LNCAP (cell line): ENCODE data around the gene CMYA5.

ENCODE experiments used
- TF ChIP-seq, protein P1 (sequence below): fragments of 450-650 bp; IDR thresholded peaks from 2 replicates; pipeline ENCODE4 v1.5.1; 2017; ENCODE audit warnings: mild to moderate bottlenecking

Gene CMYA5

DNA sequence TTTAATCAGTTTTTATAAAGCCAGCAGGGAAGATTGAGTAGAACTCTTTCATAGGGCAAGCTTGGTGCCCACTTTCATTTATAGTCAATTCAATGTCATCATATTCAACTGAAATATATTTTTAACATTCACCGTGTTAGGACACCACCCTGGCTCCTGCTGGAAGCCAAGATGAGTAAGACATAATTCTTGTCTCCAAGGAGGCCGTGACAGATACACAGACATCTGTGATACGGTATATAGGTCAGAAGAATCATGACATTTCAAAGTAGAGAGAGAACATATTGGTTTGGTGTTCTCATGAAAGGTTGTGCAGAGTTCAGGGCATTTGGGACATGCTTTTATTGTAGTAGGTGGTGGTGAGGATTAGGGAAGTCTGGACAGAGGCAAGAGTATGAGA is 120.1 kb downstream of the CMYA5 start:
- TF ChIP-seq, protein P1, sequence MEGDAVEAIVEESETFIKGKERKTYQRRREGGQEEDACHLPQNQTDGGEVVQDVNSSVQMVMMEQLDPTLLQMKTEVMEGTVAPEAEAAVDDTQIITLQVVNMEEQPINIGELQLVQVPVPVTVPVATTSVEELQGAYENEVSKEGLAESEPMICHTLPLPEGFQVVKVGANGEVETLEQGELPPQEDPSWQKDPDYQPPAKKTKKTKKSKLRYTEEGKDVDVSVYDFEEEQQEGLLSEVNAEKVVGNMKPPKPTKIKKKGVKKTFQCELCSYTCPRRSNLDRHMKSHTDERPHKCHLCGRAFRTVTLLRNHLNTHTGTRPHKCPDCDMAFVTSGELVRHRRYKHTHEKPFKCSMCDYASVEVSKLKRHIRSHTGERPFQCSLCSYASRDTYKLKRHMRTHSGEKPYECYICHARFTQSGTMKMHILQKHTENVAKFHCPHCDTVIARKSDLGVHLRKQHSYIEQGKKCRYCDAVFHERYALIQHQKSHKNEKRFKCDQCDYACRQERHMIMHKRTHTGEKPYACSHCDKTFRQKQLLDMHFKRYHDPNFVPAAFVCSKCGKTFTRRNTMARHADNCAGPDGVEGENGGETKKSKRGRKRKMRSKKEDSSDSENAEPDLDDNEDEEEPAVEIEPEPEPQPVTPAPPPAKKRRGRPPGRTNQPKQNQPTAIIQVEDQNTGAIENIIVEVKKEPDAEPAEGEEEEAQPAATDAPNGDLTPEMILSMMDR: no peak

DNA sequence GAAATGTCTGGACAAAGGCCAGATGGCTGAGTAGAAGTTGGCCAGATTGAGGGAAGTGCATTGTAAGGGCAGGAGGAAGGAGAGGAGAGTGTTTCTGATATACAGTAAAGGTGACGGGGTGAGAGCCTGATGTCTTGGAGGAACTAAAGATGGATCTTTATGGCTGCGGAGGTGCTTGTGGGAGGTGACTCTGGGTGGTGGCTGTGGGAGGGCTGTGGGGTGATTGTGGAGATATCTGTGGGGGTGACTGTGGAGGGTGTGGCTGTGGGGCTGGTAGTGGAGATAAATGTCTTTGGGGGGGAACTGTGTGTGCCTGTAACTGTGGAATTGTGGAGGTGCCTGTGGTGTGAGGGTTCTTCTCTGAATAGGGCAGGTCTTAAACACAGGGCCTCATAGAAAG is 121.4 kb downstream of the CMYA5 start:
- TF ChIP-seq, protein P1: no peak

DNA sequence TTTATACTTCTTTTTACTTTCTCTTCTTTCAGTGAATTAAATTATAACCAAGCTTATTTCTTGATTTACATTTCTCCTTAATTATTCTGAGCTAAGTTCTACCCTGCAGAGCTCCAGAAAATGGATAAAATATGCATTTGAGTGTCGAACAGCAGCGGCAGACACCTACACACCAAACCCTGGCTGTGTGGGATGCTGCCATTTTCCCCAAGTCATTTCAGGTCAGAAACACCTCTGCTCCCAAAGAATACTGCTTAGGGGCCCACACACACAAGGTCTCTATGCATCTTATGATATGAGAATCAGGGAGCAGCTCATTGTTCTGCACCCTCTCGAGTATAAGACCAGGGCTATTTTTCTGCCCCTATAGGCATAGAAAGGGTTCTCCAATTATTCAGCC is 122.3 kb downstream of the CMYA5 start:
- TF ChIP-seq, protein P1: no peak

DNA sequence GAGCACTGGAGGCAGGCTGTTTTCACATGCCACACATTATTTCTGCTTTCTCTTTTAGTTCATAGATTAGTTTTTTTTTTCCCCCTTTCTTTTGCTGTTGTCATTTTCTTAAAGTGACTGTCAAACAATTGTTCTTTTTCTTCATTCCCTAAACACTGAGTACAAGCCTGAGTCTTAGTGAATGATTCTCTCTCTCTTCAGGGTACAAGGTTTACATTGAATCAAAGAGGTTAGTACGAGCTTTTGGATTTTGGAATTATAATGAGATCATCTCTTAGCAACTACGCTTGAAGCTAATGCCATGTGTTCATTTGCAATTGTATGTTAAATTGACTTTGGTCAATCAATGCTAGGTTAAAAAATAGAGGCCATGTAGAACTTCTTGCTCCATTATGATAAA is 125.1 kb downstream of the CMYA5 start:
- TF ChIP-seq, protein P1: no peak

DNA sequence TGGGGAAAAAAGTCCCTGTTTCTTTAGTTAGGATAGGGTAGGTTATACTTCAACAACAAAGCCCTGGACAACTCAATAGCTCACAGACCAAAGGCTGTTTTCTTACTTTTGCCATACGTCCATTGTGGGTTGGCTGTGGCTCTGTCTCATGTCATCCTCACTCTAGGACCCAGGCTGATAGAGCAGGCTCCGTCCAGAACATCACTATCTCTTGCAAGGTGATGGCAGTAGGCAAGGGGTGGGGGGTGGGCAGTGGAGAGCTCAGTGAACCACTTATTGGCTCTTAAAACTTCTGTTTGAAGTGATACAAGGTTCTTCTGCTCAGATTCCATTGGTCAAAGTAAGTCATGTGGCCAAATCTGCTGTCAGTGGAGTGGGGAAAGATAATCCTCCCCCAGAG is 126.4 kb downstream of the CMYA5 start:
- TF ChIP-seq, protein P1: no peak

DNA sequence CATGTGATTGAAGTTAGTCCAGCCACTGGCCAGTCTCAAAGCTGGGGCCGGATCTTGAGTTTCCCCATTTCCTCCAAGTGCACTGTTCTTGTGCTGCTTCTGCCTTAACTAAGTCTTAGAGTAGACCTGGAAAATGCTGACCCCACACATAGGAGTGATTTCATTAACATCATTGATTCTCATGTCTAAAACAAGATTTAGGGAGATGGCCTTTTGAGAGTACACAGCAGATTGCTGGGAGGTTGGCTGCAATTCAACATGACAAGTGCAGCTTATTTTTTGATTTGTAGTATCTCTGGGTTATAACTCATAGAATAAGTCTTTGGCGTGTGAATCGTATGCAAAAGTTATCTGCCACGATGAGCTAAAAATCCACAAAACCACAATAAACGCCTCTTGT is 131.0 kb downstream of the CMYA5 start:
- TF ChIP-seq, protein P1: no peak

DNA sequence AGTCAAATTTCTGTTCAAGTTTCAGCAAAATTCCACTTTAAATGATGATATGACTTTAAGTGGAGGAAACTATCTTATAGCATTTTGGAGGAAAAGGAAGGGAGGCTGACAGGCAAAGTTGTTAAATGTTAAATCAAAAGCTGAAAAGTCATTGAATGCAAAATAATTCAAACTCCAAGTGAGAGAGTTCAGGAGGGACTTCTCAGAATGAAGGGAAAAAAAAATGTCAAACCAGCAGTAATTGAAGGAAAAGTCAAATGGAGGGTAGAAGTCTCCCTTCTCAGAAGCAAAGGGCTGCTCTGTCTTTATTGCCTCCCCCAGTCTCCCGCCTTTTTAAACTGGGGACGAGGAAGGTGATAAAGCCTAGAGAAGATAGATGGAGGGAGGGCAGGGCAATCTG is 134.8 kb downstream of the CMYA5 start:
- TF ChIP-seq, protein P1: no peak

DNA sequence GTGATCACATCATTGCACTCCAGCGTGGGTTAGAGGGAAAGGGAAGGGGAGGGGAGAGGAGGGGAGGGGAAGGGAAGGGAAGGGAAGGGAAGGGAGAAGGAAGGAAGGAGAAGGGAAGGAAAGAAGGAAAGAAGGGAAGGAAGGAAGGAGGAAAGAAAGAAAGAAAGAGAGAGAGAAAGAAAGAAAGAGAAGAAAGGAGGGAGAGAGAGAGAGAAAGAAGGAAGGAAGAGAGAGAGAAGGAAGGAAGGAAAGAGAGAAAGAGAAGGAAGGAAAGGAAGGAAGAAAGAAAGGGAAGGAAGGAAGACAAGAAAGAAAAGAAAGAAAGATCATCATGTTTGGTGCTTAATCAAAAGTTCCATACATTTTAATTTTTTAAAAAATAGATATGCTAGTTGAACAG is 136.2 kb downstream of the CMYA5 start:
- TF ChIP-seq, protein P1: no peak
